Stimulated activated CD4-positive, alpha-beta T cell treated with anti-CD3 and anti-CD28 coated beads, Interleukin-12 subunit alpha, Interleukin-12 subunit beta, amount 100 ng/mL, for 48 hours (primary cell): ENCODE measurements around the gene FLVCR2.
A peak's percentile ranks its signal among the peaks of the same experiment; 100 is the strongest.
"Not testable (repeated sequence)": the region's sequence is repeated elsewhere in the genome, so short reads cannot be mapped to it uniquely, and the experiment has no call there.

Experiments
- DNase-seq, 3 donors: peaks; one replicate each; pipeline ENCODE4 v3.0.0-alpha.2; 2020; ENCODE audit warnings: low read depth in 2 of 3, low spot score in 1 of 3

FLVCR2 gene

DNA sequence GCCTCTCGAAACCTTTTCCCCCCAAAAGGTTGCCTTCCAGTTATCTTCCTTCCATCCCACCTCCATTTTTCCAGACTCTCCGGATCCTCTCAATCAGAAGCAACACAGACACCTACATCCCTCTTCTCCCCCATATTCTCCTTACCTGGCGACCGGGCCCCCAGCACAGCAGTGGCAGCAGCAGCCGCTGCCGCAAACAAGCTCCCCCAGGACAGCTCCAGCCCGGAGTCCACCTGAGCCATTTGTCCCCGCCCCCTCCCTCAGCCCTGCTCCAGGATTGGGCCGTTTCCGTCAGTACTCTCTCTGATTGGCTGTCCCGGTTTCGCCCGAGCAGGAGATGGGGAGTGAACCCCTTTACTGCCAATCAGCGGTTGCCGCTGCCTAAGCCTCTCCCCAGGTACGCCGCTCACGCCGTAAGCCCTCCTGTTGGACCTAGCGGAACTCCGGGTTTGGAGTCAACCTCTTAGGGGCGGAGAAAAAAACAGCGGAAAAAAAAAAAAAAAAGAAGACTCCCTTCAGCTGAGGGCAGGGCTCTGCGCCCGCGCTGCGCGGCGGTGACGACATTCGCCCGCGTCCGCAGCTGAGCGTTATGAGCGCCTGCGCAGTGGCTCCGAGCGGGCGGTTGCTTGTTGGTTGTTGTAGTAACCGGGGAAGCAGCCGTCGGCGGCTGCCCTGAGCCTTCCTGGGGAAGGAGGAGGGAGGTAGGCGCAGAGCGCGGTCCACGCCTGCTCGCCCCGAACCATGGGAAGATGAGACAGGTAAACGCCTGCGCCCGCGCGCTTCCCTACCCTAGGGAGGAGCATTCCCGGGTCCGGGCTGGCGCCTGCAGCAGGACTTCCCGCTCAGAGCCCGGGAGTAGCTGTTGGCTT is 82.4 kb downstream of the FLVCR2 start, which contains the start of the genes ERG28 and TTLL5:
Gene ERG28, minus strand, starts transcription at position 247 of the 869 bp plus-strand sequence. CDS start 3,374 bp downstream, outside the sequence.
Gene TTLL5, plus strand, starts transcription at position 617 of the 869 bp plus-strand sequence. CDS start 1,904 bp downstream, outside the sequence.
- peak; percentile 93 to 95 (median 94) for DNase-seq

DNA sequence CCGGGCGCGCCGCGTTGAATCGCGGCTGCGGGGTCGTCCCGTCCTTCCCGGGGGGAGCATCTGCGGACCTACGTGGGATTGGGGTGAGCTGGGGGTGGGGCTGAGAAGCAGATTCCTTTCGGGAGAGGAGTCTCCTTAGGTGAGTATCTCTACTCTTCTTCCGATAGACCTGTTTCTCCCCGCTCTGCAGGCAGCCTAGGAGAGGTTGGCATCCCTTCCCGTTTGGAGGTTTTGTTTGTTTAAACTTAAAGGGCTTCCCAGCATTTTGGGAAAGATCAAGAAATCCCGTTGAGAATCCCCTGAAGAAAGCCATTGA is 83.0 kb downstream of the FLVCR2 start:
- DNase-seq, result no peak

DNA sequence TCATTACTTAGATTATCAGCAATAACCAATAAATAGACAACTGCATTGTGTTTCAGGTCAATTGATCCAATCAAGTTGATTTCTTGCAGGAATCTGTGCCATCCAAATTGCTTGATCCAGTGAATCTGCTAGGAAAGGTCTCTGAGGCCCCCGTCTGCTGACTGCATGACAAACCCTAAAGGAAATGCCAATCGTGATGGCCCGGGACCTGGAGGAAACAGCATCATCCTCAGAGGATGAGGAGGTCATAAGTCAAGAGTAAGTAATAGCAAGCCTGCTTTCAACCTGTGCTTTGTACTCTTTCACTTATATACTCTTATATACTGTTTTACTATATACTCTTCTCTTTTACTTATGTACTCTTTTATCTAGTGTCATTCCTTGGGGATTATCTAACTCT is 84.5 kb downstream of the FLVCR2 start:
- no peak for DNase-seq

DNA sequence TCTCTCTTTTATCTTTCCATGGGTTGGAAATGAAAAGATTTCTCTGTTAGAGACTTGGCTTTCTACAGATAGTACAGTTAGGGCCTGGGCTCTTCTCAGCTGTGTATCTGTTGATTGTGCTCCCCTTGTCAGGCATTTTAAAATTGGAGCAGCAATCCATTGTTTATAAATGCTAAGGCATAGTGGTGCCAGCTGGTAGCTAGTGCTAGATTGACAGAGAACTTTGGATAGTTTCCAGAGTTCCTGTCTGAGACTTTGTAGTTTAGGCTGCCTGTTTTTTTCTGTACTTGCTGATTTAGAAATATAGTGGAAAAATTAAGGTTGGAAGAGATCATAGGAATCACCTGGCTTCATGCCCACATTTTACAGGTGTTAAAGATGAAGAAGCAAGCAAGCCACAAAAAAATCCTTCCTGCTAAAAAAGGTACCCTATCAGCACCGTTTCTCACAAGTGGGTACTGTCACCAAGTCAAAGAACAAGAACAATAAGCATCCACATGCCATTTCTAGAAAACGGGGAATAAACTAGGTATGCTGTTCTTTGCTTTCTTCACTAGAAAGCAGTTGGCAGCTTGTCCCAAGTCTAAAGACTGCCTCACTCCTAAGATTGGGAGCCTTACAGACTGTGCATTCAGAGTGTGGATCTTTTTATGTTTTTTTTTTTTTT is 88.8 kb downstream of the FLVCR2 start:
- DNase-seq, result no peak

DNA sequence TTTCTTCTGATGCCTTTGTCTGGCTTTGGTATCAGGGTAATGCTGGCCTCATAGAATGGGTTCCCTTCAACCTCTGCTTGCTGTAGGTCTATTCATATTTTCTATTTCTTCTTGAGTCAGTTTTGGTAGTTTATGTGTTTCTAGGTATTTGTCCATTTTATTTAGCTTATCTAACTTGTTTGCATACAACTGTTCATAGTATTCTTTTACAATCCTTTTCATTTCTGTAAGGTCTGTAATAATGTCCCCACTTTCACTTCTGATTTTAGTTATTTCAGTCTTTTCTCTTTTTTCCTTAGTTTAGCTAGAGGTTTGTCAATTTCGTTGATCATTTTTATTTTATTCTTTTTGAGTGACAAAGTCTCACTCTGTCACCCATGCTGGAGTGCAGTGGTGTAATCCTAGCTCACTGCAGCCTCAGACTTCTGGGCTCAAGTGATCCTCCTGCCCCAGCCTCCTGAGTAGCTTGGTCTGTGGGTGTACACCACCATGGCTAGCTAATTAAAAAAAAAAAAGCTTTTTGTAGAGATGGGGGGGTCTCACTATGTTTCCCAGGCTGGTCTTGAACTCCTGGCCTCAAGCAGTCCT is 94.3 kb downstream of the FLVCR2 start:
- no peak for DNase-seq

DNA sequence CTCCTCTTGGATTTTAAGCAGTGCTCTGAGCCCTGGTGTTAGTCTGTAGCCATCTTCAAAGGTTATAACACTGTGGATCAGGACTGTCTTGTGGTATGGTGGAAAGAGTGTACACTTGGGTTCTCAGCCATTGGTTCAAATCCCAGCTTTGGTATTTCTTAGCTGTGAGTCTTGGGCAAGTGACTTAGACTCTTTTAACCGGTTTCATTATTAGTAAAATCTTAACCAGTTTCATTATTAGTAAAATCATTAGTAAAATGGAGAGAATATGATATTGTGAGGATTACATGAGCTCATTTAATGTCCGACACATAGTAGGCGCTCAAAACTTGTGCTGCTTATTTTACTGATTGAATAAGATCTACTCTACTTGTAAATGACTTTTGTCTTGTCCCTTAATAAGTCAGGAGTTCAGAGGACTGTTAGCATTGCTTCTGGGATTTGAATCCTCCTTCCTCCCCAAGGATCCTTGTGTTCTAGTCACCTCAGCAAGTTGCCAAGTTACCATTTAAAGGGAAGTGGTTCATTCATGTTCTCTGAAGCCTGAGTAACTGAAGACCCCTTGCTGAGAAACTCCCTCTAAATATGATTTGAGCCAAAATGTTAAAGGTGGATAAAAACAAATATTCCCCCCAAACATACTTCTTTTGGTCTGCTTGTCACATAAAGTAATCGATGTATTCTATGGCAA is 95.1 kb downstream of the FLVCR2 start:
- no peak for DNase-seq

DNA sequence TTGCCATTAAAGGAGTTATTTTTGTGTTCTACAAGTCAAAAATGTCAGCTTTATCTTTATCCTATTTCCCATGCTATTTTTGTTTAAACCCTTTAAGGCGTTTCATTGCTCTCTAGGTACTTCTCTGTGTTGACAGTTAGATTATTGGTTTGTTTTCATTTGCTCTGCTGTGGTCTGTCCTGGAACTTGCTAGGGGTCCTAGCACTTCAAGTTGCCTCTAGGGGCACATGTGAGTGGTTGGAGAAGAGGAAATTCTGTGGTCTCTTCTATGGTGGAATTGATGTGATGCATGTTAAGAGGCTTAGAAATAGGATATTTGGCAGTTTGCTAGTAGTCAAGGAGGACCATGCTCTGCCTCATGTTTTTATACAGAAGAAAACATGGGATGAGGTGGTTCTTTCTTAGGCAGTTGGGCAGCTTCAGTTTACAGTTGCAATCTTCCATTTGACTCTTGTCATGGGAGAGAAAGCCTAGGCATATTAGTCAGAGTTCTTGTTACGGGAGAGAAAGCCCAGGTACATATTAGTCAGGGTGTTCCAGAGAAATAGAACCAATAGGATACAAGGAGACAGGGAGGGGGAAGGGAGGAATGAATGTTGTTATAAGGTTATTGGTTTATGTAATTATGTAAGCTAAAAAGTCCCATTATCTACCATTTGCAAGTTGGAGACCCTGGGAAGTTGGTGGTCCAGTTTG is 97.0 kb downstream of the FLVCR2 start:
- no peak for DNase-seq

DNA sequence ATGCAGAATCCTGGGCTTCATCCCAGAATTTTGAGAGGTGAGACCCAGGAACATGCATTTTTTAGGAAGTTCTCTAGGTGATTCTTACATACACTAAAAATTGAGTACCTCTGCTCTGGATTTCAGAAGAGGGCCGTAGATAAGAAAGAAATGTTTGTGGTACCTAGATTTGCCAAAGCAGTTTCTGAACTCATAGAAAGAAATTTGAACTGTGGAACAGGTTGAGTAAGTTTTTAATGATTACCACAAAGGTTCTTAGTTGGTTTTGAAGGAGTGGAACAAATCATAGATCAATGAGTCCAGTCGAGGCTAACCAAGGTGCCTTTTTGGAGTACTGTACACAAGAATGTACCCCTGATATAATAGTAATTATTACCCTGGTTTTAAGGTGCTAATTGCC is 107.5 kb downstream of the FLVCR2 start:
- no peak for DNase-seq

DNA sequence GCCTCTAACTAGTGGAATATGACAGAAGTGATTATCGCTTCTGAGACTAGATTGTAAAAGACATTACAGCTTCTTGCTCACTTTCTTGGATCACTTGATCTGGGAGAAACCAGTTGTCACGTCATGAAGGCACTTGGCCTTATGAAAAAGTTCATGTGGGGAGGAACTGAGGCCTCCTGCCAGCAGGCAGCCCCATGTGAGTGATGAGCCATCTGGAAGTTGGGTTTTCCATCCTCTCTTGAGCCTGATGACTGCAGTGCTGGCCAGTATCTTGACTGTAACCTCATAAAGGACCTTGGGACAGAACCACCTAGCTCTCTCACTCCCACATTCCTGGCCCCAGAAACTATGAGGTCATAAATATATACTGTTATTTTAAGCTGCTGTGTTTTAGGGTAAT is 110.6 kb downstream of the FLVCR2 start:
- no peak for DNase-seq

DNA sequence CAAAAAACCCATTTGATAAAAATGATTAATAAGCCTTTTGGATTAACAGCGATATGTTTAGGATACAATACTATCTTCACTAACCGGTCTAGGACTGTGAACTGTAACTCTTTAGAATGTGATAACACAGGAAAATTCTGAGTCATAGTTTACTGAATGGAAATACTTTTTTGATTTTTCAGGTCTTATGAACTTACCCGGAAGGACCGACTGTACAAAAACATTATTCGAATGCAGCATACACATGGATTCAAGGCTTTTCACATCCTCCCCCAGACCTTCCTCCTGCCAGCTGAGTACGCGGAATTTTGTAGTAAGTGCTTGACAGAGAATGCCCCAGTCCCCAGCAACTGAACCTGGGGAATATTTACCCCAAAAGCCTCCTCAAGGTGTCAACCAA is 111.6 kb downstream of the FLVCR2 start:
- no peak for DNase-seq

DNA sequence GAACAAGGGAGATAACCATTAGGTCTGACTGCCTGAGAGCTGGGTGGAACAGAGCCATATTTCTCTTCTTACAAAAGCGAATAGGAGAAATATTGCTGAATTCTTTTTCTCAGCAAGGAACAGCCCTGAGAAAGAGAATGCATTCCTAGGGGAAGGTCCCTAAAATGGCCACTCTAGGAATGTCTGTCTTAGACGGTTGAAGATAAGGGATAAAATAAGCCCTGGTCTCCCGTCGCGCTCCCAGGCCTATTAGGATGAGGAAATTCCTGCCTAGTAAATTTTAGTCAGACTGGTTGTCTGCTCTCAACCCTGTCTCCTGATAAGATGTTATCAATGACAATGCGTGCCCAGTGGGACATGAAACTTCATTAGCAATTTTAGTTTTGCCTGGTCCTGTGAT is 116.6 kb downstream of the FLVCR2 start:
- DNase-seq, result not testable (repeated sequence)

DNA sequence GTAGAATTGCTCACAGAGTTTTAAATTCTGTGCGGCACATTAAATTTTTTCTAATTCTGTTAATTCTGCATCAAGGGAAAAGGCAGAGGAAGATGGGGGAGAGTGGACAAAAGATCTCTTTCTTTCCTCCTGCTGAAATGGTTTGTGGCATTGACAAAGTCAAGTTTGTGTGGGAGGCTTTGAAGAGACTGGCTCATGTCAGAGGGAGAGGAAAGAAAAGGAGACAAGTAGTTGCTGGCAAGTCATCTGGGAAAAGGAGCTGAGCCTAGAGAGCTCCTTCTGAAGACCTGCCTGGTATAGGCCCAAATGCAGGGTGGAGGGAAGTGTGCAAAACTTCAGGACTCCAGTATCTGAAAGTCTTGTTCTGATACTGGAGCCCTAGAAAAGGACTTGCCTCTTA is 119.0 kb downstream of the FLVCR2 start:
- DNase-seq, result no peak
